Hepatocyte (in vitro differentiated cells): ENCODE measurements around the gene NDST4.

ENCODE experiments used
- CTCF ChIP-seq: fragments of 200-600 bp; sonication (generic); IDR thresholded peaks from 2 replicates; pipeline ENCODE4 v1.5.1; 2016; ENCODE audit warnings: antibody characterized with exemption, mild to moderate bottlenecking; ENCODE audit not compliant: poor library complexity
- EZH2phosphoT487 ChIP-seq: fragments of 200-600 bp; sonication (generic); IDR thresholded peaks from one replicate; pipeline ENCODE4 v1.6.1; 2018; ENCODE audit warnings: antibody characterized with exemption, mild to moderate bottlenecking, low read depth, moderate library complexity; ENCODE audit not compliant: unreplicated experiment, severe bottlenecking

GRCh38 chr4:114922592-114922933, 190.9 kb downstream of the NDST4 start:
- no peak for TF ChIP-seq CTCF
- TF ChIP-seq EZH2phosphoT487: no peak
